ENCODE results near the gene MPV17.
"Not testable (repeated sequence)": the region's sequence is repeated elsewhere in the genome, so short reads cannot be mapped to it uniquely, and the experiment has no call there.

Gene MPV17

GRCh38 chr2:27322766-27323595, at the start of gene MPV17:
TSS of gene MPV17 (minus strand) at chr2:27323097. CDS start at chr2:27322517, 580 bp downstream.
- DNase-seq (ENCODE audit: low read depth), result peak; percentile 80

- DNase-seq (ENCODE audit: low read depth), result no peak
Measured at GRCh38 chr2:27370816-27371620, 48.1 kb upstream of the MPV17 start.

GRCh38 chr2:27370026-27370815, 47.3 kb upstream of the MPV17 start, which contains the start of the genes EIF2B4 and SNX17:
TSS of gene EIF2B4 (minus strand) at chr2:27370338. CDS start at chr2:27370314, 24 bp downstream.
TSS of gene SNX17 (plus strand) at chr2:27370616. CDS start at chr2:27370744, 128 bp downstream.
- DNase-seq (ENCODE audit: low read depth), result peak; percentile 99

GRCh38 chr2:27369471-27370025, 46.7 kb upstream of the MPV17 start:
- no peak for DNase-seq (ENCODE audit: low read depth)

GRCh38 chr2:27363933-27364332, 41.0 kb upstream of the MPV17 start:
- DNase-seq (ENCODE audit: low read depth), result no peak

GRCh38 chr2:27362678-27363420, 40.0 kb upstream of the MPV17 start:
- no peak for DNase-seq (ENCODE audit: low read depth)

- DNase-seq (ENCODE audit: low read depth), result peak; percentile 91
Measured at GRCh38 chr2:27356382-27357181, 33.7 kb upstream of the MPV17 start, which contains the start of gene GTF3C2. TSS of gene GTF3C2 (minus strand) at chr2:27356764. CDS start at chr2:27343554, 13,210 bp downstream.

GRCh38 chr2:27356056-27356381, 33.1 kb upstream of the MPV17 start:
- DNase-seq (ENCODE audit: low read depth), result no peak

- no peak for DNase-seq (ENCODE audit: low read depth)
Measured at GRCh38 chr2:27354597-27354927, 31.7 kb upstream of the MPV17 start.

- no peak for DNase-seq (ENCODE audit: low read depth)
Measured at GRCh38 chr2:27353762-27354596, 31.1 kb upstream of the MPV17 start.

GRCh38 chr2:27353386-27353761, 30.5 kb upstream of the MPV17 start:
- DNase-seq (ENCODE audit: low read depth), result not testable (repeated sequence)

GRCh38 chr2:27351802-27352598, 29.1 kb upstream of the MPV17 start:
- DNase-seq (ENCODE audit: low read depth), result no peak

- no peak for DNase-seq (ENCODE audit: low read depth)
Measured at GRCh38 chr2:27350106-27350693, 27.3 kb upstream of the MPV17 start.

- DNase-seq (ENCODE audit: low read depth), result no peak
Measured at GRCh38 chr2:27347641-27348040, 24.7 kb upstream of the MPV17 start.

GRCh38 chr2:27336173-27336572, 13.3 kb upstream of the MPV17 start:
- DNase-seq (ENCODE audit: low read depth), result no peak

GRCh38 chr2:27335311-27335710, 12.4 kb upstream of the MPV17 start:
- DNase-seq (ENCODE audit: low read depth), result no peak

GRCh38 chr2:27324720-27325119, 1.8 kb upstream of the MPV17 start:
- no peak for DNase-seq (ENCODE audit: low read depth)

GRCh38 chr2:27323596-27324285, 844 bp upstream of the MPV17 start:
- DNase-seq (ENCODE audit: low read depth), result no peak

All from activated gamma-delta T cell treated with anti-CD3 and anti-CD28 coated beads, Interleukin-2, amount 50 U/mL, for 16 hours (primary cell).